ENCODE measurements around the gene CELF2. TPM values are rescaled to one million over a fixed set of nuclear protein-coding genes. Genes with fewer than 3 reads are reported as not detected.

CELF2 gene
- total RNA-seq, 2 donors from 2014 or later = 30.2 to 34.4 TPM

DNA sequence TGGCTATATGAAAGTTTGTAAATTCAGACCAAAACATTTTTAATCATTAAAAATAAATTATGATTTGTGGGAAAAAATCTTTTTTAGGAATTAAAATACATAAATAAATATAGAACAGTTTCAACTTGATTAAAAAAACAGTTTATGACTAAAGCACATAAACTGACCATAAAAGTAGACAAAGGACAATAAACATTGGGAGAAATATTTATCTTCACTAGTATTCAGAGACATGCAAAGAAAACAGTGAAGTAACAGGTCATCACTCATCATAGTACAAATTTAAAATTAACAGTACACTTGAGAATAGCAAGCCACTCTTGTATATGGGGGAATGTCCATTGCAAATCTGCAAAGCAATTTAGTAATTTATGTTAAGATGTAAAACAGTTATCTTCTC, 28.0 kb upstream of the CELF2 start:
- DNase-seq = no peak
- Histone ChIP-seq H3K9ac (ENCODE audit: low read depth in 2 of 2, low read length in 2 of 2) (no peak overlapping the region), H3K27me3 (no peaks in the 10 kb centered on the region), H3K9me3 (no peaks in the 10 kb centered on the region), H3K36me3 (no peaks in the 10 kb centered on the region), H3K4me3 (no peak overlapping the region), H3K4me1 (no peaks in the 10 kb centered on the region), H3K27ac (no peak overlapping the region)
- intact Hi-C loops (cut with DNase I) = no loop called here
- TF ChIP-seq CTCF (IDR thresholded peaks at IDR 0.05) = no peak

- Histone ChIP-seq H3K9me3 (no peaks in the 10 kb centered on the region), H3K36me3 (no peaks in the 10 kb centered on the region), H3K27ac (no peak overlapping the region), H3K4me1 (no peaks in the 10 kb centered on the region), H3K4me3 (no peak overlapping the region), H3K9ac (ENCODE audit: low read depth in 2 of 2, low read length in 2 of 2) (no peak overlapping the region), H3K27me3 (no peaks in the 10 kb centered on the region)
- DNase-seq = no peak
- no peak for TF ChIP-seq CTCF (IDR thresholded peaks at IDR 0.05)
- intact Hi-C loops (cut with DNase I) = no loop called here
Observed at GRCh38 chr10:10991144-10991543, 26.5 kb upstream of the CELF2 start.

GRCh38 chr10:10992072-10992471, 25.6 kb upstream of the CELF2 start:
- no peak overlapping the region for H3K27ac ChIP-seq
- no peak overlapping the region for H3K4me3 ChIP-seq
- DNase-seq = no peak
- no peaks in the 10 kb centered on the region for H3K27me3 ChIP-seq
- no peaks in the 10 kb centered on the region for H3K9me3 ChIP-seq
- no peaks in the 10 kb centered on the region for H3K4me1 ChIP-seq
- no peak for TF ChIP-seq CTCF (IDR thresholded peaks at IDR 0.05)
- no peaks in the 10 kb centered on the region for H3K36me3 ChIP-seq
- H3K9ac ChIP-seq (ENCODE audit: low read depth in 2 of 2, low read length in 2 of 2) = no peak overlapping the region
- intact Hi-C loops (cut with DNase I) = no loop called here

- H3K9ac ChIP-seq (ENCODE audit: low read depth in 2 of 2, low read length in 2 of 2) = no peak overlapping the region
- H3K27me3 ChIP-seq = no peaks in the 10 kb centered on the region
- H3K36me3 ChIP-seq = no peaks in the 10 kb centered on the region
- no peak for DNase-seq
- H3K4me1 ChIP-seq = no peaks in the 10 kb centered on the region
- TF ChIP-seq CTCF (IDR thresholded peaks at IDR 0.05) = no peak
- H3K27ac ChIP-seq = no peak overlapping the region
- H3K9me3 ChIP-seq = no peaks in the 10 kb centered on the region
- intact Hi-C loops (cut with DNase I) = no loop called here
- no peak overlapping the region for H3K4me3 ChIP-seq
Observed at GRCh38 chr10:10992961-10993714, 24.5 kb upstream of the CELF2 start.

DNA sequence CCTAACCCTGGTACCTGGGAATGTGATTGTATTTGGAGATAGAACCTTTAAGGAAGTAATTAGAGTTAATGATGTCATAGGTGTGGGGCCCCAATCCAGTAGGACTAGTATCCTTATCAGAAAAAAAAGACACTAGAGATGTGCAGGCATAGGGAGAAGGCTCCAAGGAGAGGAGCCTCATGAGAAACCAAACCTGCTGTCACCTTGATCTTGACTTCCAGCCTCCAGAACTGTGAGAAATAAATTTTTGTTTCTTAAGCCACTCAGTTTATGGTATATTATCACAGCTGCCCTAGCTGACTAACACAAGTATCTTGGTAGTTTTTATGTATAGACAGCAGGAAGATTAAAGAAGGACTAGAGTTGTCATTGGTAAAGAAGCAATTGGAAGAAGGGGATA, 23.9 kb upstream of the CELF2 start:
- no peaks in the 10 kb centered on the region for H3K9me3 ChIP-seq
- no peak overlapping the region for H3K4me3 ChIP-seq
- no peak overlapping the region for H3K9ac ChIP-seq (ENCODE audit: low read depth in 2 of 2, low read length in 2 of 2)
- no peaks in the 10 kb centered on the region for H3K4me1 ChIP-seq
- no peak for TF ChIP-seq CTCF (IDR thresholded peaks at IDR 0.05)
- H3K27me3 ChIP-seq = no peaks in the 10 kb centered on the region
- intact Hi-C loops (cut with DNase I) = no loop called here
- H3K36me3 ChIP-seq = no peaks in the 10 kb centered on the region
- H3K27ac ChIP-seq = no peak overlapping the region
- DNase-seq = no peak

All from colonic mucosa (tissue), 4 donors.